IMR-90 (cell line): ENCODE measurements around the gene TRAT1.

ENCODE experiments used
- CEBPB ChIP-seq: IDR thresholded peaks from 2 replicates; pipeline ENCODE4 v1.6.1; 2012; ENCODE audit warnings: low read depth, low read length, improper control_type of control experiment
- CTCF ChIP-seq: conservative IDR thresholded peaks from 2 replicates; pipeline ENCODE4 v1.5.1; 2012; ENCODE audit warnings: mild to moderate bottlenecking, low read depth, low read length, improper control_type of control experiment
- MXI1 ChIP-seq: IDR thresholded peaks from 2 replicates; pipeline ENCODE4 v1.6.1; 2012; ENCODE audit warnings: low read depth, mild to moderate bottlenecking, low read length, moderate library complexity, borderline replicate concordance
- POLR2A ChIP-seq: IDR thresholded peaks from 2 replicates; pipeline ENCODE4 v1.6.1; 2012; ENCODE audit warnings: mild to moderate bottlenecking, low read depth, low read length
- RAD21 ChIP-seq: IDR thresholded peaks from 2 replicates; pipeline ENCODE4 v1.6.1; 2012; ENCODE audit warnings: low read length, improper control_type of control experiment
- RCOR1 ChIP-seq: IDR thresholded peaks from 2 replicates; pipeline ENCODE4 v1.6.1; 2012; ENCODE audit warnings: mild to moderate bottlenecking, low read length, improper control_type of control experiment; ENCODE audit not compliant: insufficient replicate concordance
- RFX5 ChIP-seq: IDR thresholded peaks from 2 replicates; pipeline ENCODE4 v1.8.0; 2012; ENCODE audit warnings: low read depth, mild to moderate bottlenecking, low read length, moderate library complexity
- TF ChIP-seq, protein P1 (sequence below): fragments of 150-350 bp; IDR thresholded peaks from 2 replicates; pipeline ENCODE4 v1.6.1; 2016; ENCODE audit warnings: low read depth, mild to moderate bottlenecking, low read length, moderate library complexity, borderline replicate concordance
- TF ChIP-seq, protein P2 (sequence below): fragments of 150-350 bp; IDR thresholded peaks from 2 replicates; pipeline ENCODE4 v1.6.1; 2017; ENCODE audit warnings: mild to moderate bottlenecking, antibody characterized with exemption, low read length, low read depth

- TF ChIP-seq CTCF (no peak), RAD21 (no peak), MXI1 (no peak), POLR2A (no peak), RCOR1 (no peak), CEBPB (no peak), RFX5 (no peak)
- TF ChIP-seq, protein P1, sequence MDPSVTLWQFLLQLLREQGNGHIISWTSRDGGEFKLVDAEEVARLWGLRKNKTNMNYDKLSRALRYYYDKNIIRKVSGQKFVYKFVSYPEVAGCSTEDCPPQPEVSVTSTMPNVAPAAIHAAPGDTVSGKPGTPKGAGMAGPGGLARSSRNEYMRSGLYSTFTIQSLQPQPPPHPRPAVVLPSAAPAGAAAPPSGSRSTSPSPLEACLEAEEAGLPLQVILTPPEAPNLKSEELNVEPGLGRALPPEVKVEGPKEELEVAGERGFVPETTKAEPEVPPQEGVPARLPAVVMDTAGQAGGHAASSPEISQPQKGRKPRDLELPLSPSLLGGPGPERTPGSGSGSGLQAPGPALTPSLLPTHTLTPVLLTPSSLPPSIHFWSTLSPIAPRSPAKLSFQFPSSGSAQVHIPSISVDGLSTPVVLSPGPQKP, result no peak
- TF ChIP-seq, protein P2, sequence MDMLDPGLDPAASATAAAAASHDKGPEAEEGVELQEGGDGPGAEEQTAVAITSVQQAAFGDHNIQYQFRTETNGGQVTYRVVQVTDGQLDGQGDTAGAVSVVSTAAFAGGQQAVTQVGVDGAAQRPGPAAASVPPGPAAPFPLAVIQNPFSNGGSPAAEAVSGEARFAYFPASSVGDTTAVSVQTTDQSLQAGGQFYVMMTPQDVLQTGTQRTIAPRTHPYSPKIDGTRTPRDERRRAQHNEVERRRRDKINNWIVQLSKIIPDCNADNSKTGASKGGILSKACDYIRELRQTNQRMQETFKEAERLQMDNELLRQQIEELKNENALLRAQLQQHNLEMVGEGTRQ, result no peak
Observed at GRCh38 chr3:108818404-108818803, 4.2 kb upstream of the TRAT1 start.
